ENCODE results near the gene SRGAP3.

SRGAP3 gene

DNA sequence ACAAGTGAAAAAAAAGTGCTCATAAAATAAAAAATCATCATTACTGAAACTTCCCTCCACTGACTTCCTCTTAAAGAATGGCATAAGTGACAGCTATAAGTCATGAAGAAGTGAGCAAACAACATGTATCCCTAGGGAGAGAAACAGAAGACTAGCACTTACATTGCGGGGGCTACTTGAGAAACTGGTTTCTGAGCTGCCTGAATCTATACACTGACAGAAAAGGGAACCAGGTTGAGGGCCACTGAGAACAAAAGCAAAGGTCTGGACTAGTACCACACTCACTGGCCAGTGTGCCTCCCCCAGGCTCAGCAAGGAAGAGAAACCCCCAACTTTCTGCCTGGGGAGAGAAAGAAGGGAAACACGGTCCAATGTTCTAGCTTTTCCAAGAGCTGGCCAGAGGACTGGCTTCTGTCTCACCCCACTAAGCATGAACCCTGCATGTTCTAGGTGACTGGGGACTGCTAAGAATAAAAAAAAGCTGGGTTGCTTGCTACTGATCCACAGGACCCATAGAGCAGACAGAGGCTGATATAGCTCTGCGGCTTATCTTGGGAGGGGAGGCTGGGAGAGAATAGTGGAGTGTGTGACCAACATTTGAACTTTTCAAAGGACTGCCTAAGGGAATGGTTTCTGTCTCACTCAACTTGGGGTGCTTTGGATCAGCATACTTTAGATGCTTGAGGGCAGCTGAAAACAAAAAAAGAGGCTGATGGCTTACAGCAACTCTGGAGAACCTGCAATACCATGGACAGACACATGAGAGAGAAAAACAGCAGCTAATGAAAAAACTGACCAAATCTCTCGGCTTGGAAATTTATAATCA lies 294.3 kb downstream of the SRGAP3 start:
- DNase-seq = no peak

DNA sequence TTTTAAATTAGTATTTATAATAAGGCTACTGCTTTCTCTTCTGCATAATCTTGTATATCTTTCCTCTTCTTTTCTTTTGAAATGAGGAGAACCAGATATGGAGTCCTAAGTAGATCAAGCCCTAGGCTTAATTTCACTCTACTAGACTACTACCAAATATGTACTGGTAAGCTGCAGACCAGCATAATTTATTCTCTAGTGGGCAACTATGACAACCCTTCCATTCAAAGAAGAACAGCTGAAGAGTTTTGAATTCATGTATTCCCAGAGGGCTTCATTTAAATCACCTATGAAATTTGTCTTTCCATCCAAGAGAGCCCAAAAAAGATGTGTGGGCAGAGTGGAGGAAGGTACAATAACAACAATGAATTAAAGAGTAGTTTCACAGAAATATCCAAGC lies 296.1 kb downstream of the SRGAP3 start:
- no peak for DNase-seq

DNA sequence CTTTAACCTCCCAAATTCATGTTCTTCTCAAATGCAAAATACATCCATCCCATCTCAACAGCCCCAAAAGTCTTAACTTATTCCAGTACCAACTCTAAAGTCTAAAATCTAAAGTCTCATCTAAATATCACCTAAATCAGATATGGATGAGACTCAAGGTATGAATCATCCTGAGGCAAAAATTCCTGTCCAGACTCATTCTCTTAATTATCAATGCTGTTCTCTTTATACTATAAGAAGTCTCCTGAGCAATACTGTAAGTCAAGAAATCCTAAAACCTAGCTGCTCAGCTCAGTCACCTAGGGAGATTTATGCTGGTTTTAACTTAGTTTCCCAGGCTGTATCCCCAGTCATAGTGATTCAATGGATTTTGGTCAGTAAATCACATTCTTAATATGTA lies 297.3 kb downstream of the SRGAP3 start:
- DNase-seq = no peak

DNA sequence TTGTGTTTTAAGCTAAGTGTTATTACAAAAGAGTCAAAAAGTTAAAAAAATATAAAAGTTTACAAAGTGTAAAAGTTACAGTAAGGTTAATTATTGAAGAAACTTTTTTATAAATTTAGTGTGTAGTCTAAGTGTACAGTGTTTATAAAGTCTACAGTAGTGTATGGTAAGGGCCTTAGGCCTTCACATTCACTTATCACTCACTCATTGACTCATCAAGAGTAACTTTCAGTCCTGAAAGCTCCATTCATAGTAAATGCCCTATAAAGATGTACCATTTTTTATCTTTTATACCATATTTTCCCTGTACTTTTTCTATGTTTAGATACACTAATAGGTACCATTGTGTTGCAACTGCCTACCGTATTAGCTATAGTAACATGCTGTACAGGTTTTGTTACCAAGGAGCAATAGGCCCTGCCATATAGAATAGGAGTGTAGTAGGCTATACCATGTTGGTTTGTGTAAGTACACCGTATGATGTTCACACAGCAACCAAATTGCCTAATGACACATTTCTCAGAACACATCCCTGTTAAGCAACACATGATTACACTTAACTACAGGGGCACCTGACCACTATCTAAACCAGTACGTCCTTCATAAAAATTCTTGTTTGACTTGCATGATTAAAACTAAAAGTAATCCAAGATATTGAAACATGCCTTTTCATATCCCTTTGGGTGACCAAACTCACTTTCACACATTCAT lies 303.4 kb downstream of the SRGAP3 start:
- DNase-seq = no peak

DNA sequence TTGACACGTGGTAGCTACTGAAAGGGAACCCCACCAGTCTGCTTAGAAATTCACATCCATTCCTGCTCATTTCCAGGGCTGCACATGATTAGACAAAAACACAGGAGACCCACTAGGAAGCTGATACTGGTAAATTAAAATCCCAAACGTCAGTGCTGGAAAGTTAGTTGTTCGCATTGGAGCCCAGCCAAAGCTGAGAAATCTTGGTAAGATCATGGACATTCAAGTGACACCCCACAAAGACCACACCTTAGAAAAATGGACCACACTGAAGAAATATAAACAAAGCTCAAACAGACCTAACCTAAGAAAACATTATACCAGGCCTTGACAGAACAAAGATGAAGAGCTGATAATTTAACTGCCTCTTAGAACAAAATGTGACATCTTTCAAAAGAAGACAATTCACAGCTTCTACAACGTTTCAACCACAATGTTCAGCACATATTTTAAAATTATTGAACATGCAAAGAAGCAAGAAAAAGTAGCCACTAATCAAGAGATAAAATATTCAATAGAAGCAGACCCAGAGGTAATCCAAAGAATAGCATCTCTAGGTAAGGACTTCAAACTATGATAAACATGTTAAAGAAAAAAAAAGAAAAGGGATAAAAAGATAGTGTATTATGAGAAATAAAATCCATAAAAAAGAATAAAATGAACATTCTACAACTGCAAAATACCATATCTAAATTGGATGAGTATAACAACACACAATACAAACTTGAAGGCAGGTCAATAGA lies 306.5 kb downstream of the SRGAP3 start:
- no peak for DNase-seq

DNA sequence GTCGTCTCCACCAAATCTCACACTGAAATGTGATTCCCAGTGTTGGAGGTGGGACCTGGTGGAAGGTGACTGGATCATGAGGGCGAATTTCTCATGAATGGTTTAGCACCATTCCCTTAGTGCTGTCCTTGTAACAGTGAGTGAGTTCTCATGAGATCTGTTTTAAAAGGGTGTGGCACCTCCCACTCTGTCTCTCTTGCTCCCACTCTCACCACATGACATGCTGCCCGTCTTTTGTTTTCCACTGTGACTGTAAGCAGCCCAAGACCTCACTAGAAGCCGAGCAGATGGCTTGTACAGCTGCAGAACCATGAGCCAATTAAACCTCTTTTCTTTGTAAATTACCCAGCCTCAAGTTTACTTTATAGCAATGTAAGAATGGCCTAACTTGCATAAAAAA lies 307.3 kb downstream of the SRGAP3 start:
- DNase-seq = no peak

DNA sequence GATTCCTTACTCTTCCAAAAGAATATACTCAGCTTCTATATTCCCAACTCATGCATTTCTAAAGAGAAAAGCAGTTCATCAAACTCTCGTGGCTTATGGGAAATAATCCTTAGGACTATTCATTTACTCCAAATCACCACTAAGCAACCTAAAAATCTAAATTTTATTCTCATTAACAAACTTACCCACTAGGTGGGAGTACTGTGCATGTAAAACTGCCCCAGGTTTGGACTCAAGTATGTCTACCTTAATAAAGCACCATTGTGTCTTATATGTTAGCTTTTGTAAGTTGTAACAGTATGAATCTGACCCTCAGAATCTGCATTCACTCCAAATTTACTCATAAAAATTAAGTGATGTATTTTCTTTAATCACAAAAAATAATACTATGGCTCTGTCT lies 311.4 kb downstream of the SRGAP3 start:
- no peak for DNase-seq

DNA sequence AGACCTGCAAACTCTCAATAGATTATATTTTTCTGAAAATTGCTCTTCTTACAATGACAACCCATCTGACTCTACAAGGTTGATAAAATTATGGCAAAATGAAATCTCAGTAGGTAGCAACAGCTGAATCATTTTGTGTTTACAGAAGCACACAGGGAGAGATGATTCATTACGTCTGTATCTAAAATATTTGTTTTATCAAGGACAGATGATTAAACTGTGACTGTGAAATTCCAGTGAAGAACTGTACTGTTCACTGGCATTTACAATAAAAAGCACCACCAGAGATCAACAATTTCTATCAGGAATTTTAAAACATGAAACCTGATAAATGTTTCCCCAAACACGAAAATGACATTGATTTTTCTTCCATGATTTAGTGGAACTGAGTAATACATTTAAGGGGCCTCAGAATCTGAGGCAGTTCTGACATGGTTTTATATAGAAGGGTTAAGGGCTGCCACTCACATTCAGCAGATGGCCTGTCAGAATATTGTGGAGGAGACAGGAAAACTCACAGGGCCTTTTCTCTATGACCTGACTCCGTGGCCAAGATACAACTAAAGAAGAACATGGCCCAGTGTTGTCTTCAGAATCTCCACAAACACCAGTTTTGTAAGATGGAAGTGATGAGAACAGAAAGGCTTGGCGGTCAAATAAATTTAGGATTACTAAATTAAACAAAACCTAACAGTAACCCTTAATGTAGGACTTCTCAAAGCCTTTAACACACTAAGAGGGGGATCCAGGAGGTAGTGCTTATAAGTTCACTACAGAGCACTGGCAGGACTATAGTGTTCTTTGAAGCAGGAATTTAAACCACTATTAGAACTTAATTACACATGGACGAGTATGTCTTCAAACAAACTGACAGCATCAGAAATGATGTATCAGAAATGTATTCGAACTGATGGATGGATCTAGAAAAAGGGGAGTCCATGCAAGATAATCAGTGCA lies 312.1 kb downstream of the SRGAP3 start:
- no peak for DNase-seq

DNA sequence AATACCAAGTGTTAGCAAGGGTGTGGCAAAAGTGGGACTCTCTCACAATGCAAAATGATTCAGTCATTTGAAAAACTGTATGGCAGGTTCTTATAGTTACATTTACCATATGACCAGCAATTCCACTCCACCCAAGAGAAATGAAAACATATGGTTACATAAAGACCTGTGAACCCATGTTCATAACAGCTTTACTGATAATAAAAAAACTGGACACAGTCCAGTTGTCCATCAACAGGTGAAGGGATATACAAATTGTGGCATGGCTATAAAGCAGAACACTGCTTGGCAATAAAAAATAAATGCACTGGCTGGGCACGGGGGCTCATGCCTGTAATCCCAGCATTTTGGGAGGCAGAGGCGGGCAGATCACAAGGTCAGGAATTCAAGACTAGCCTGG lies 316.9 kb downstream of the SRGAP3 start:
- DNase-seq = no peak

DNA sequence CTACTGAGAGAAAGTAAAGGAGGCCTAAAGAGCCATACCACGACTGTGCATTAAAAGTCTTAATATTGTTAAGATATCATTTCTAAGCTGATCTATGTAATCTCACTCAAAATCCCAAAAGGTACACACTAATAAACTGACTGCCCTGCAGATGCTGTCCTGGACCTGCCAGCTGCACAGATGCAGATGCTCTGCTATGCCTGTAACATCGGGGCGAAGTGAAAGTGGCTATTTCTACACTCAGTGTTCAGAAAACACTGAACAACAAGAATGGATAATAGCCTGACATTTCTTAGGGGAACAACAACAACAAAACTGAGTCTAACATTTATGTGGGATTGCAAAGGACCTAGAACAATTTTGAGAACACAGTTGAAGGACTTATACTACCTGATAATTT lies 318.1 kb downstream of the SRGAP3 start:
- no peak for DNase-seq
